ENCODE results near the gene DNAJB11.

DNAJB11 gene

DNA sequence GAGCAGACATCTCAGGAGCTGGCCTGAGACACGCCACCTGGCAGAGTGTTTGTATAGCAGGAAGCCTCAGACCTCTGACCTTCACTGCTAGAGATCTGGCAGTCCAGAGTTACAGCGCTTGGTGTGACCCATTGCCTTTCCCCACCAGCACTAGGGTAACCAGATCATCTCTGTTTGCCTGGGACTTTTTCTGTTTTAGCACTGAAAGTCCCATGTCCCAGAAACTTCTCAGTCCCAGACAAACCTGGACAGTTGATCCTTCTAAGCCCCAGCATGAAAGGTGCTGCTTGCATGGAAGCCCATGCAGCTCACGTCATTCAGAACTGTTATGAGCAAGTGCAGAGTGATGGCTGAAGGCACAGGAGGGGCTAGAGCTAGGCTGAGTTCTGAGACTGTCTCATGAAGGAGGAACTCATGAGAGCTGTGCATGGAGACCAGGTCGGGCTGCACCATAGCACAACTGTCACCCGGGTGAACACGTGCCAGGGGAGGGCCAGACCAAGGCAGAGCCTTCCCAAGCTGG, 24.1 kb downstream of the DNAJB11 start:
- in situ Hi-C loops (cut with MboI; ENCODE audit: low sequenced_read_pairs): no loop called here

- in situ Hi-C loops (cut with MboI; ENCODE audit: low sequenced_read_pairs): no loop called here
Measured at GRCh38 chr3:186596568-186597287, 26.2 kb downstream of the DNAJB11 start.

DNA sequence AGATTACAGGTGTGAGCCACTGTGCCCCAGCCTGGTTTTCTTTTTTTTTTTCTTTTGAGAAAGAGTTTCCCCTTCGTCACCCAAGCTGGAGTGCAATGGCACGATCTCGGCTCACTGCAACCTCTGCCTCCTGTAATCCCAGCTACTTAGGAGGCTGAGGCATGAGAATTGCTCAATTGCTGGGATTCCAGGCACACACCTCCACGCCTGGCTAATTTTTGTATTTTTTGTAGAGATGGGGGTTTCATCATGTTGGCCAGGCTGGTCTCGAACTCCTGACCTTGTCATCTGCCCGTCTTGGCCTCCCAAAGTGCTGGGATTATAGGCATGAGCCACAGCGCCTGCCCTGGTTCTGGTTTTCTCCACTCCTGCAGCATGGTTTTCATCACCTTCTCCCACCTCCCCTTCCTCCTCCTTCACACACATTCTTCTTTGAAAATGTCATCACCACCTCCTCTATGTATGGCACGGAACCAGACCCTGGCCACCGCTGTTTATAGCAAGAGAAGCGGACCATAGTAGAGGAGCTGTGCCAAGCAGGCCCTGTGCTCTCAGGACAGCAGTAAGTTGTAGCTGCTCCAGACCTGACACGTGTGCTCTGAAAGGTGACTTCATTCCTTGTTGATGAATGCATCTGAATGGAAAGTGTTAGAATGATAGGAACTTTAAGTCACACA, 27.7 kb downstream of the DNAJB11 start:
- in situ Hi-C loops (cut with MboI; ENCODE audit: low sequenced_read_pairs): no loop called here

DNA sequence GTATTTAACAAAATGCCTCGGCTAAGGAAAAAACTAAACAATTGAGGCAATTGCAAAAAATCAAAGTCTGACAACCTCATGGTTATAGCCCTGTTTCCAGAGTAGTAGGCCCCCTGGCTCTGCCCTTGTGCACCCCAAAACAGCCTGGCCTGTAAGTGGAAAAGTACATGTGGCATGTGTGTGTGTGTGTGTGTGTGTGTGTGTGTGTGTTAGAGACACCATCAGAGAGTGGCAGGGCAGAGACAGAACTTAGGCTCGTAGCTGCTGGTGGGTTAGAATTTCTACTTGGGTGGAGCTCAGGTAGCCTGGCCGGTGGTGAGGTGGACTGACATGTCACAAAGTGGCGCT, 28.2 kb downstream of the DNAJB11 start:
- in situ Hi-C loops (cut with MboI; ENCODE audit: low sequenced_read_pairs): no loop called here

DNA sequence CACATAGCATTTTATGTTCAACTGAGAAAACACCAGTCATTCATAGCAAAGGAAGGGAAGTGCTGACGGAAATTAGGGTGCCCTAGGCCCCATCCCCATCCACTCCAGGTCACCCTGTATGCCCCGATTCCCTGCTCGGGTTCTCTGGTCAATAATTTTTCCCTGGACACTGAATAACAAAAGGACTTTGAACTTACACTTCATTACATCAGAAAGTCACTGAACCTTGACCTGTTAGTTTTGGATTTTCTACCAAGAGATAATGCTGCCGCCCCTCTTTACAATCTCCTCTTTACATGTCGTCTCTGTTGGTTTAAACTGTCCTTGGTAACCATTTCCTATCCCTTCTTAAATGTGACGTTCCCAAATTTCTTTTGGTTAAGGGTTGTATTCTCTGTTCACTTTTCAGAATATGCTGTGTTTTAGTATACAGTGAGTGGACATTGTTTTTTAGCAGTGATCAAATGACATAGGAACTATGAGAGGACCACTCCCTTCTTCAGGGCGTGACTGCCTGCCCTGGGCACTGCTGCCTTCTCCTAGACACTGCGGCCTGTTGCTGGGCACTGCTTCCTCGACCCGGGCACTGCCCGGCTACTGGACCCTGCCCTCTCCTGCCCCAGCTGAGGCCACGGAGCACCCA, 28.7 kb downstream of the DNAJB11 start:
- in situ Hi-C loops (cut with MboI; ENCODE audit: low sequenced_read_pairs): no loop called here

DNA sequence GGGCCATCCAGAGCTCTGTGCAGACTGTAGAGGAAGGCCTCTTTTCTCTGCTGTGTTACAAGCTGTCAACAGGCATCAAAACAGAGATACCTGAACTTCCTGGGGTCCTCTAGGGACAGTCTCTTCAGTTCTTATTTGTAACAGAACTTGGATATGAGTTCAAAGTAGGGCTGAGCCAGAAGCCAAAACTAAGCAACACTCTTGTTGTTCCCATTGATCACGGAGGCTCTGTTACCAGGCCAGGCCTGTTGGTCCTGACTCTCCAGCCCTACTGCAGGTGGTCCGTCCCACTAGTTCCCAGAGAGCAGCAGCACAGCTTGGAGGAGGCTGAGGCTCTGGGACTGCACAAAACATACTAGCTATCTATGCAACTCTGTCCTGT, 29.3 kb downstream of the DNAJB11 start:
- in situ Hi-C loops (cut with MboI; ENCODE audit: low sequenced_read_pairs): no loop called here

- in situ Hi-C loops (cut with MboI; ENCODE audit: low sequenced_read_pairs): no loop called here
Measured at GRCh38 chr3:186600896-186601295, 30.4 kb downstream of the DNAJB11 start.

DNA sequence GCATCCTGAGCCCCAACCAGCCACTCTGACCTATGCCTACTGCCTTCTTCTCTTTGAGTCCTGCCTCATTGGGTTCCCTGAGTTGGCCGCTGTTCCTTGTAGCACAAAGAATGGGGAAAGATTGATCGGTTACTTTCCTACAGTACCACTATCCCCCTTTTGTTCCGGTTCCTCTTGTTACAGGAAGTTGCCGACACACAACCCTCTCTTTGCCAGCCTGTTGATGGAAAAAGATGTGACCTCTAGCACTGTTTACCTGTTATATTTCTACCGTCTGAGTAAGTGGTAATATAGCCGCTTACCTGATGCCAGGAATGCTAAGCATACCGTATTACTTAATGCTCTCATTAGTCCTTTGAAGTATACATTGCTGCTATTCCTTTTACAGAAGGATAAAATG, 32.6 kb downstream of the DNAJB11 start:
- in situ Hi-C loops (cut with MboI; ENCODE audit: low sequenced_read_pairs): no loop called here

DNA sequence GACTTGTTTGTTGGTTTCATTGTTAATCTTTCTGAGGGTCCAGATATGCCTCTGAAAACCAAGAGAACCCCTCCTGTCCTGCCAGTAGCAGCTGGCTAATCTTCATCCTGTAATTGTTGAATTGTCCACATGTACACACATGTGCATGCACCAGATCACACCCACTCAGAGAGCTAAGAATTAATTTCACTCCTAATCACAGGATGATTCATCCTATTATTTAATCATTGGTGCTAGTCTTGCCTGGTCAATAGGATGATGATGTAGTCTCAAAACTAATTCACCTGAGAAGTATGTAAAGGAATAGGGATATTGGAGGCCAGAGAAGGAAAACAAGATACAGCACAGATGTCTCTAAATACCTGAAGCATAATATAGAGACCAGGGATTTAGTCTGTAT, 34.6 kb downstream of the DNAJB11 start:
- in situ Hi-C loops (cut with MboI; ENCODE audit: low sequenced_read_pairs): no loop called here

GRCh38 chr3:186605561-186606545, 35.3 kb downstream of the DNAJB11 start:
- in situ Hi-C loops (cut with MboI; ENCODE audit: low sequenced_read_pairs): no loop called here

DNA sequence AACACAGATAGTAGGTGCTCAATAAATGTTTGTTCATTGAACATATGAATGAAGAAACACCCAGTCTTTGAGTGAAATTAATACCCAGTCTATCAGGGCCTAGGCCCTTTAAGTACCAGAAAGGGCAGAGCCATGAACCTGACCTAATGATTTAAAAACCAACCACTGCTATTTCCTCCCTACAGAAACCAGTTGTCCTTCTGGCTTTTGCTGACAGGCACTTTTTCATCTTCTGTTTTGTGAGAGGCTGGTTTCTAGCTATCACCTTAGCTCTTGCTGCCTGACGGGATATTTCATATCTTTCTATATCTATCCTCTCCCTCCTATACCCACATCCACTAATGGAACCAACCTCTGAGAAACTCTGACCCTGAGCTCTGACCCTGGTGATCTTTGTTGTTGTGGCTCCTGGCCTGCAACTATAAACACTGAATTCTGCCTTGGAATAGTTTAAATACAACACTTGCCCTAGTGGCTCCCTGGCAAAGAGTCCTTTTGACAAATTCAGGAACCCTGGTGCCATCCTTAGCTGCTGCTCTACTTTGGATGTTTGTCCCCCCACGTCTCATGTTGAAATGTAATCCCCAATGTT, 38.2 kb downstream of the DNAJB11 start:
- in situ Hi-C loops (cut with MboI; ENCODE audit: low sequenced_read_pairs): no loop called here

- in situ Hi-C loops (cut with MboI; ENCODE audit: low sequenced_read_pairs): no loop called here
Measured at GRCh38 chr3:186609247-186609868, 38.8 kb downstream of the DNAJB11 start.

DNA sequence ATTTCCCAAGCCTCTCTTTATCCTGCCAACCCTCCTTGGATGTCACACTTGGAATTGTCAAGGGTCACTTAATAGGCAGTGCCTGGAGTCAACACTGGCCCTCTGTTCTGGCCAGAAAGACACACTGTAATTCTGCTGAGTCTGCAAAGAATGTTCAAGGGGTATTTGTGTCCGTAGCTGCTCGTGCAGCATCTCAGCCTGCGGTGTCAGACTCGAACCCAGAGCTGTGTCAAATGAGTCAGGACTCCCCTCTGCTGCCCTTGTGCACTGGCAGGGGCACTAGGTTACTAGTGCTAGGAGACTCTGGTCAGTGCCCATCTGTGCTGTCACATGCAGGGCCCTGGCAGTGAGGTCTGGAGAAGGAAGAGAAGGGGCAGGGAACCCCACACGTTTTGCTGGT, 41.5 kb downstream of the DNAJB11 start:
- in situ Hi-C loops (cut with MboI; ENCODE audit: low sequenced_read_pairs): no loop called here

- in situ Hi-C loops (cut with MboI; ENCODE audit: low sequenced_read_pairs): no loop called here
Measured at GRCh38 chr3:186612721-186613636, 42.5 kb downstream of the DNAJB11 start, which contains the start of gene AHSG. Gene AHSG (plus strand): TSS chr3:186613060. CDS start chr3:186613142, 82 bp downstream.

- in situ Hi-C loops (cut with MboI; ENCODE audit: low sequenced_read_pairs): no loop called here
Measured at GRCh38 chr3:186613637-186614265, 43.2 kb downstream of the DNAJB11 start.

DNA sequence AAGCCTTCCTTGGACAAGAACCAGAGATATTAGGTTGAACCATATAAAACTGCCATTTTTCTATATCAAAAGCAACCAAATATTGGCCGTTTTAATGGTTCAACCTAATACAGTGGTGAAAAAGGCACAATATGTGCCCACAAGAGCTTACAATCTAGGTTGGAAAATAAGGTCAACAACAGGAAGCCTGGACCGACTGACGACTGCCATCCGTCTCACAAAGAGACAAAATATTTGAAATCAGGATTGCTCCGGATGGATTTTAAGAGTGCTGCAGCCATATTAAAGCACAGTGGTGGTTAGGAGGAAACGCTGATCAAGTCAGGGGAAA, 43.7 kb downstream of the DNAJB11 start:
- in situ Hi-C loops (cut with MboI; ENCODE audit: low sequenced_read_pairs): no loop called here

DNA sequence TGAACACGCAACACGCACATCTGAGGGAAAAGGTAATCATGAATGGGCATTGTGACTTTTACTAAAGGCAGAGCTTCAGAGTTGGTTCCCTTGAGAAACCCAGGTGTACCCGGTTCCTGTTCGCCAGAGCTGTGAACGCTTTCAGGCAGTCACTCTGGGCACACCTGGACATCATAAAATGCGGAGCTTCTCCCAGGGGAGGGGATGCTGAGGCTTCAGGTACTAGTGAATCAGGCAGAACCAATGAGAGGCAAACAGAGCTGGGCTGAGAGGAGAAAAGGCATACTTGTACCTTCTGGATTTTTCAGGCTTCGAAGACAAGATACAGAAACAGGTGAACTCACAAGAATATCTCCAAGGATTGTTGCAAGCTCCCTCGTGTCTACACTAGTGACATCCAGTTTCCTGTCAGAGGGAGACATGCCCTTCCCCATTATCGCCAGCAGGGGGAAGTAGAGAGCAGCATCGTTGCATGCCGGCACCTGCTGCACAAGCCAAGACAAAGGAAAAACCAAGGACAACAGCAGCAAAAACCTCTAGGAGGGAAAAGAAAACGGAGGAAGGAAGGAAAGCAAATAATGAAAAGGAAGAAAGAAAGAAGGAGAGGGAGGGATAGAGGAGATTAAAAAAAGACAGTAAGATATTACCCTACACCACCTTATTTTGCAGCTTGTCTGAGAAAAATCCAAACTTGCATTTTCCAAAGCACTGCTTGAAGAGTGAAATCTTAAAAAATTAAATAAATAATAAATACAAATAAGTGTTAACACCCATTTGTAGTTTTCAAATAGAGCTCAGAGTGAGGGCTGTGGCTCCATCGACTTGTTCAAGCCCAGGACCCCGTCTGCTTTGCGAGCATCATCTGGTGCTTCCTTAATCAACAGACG, 44.3 kb downstream of the DNAJB11 start:
- in situ Hi-C loops (cut with MboI; ENCODE audit: low sequenced_read_pairs): no loop called here

DNA sequence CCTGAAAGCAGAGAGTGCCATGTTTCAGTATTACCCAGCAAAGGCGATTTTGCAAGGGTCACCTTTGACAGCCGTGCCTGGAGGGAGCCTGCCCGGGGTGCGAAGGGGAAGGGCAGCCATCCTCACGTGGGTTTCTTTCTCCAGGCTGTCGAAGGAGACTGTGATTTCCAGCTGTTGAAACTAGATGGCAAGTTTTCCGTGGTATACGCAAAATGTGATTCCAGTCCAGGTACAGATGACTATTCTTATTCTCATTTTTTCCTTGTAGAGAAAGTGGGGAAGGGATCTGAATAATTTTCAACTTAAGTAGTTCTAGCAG, 45.7 kb downstream of the DNAJB11 start:
- in situ Hi-C loops (cut with MboI; ENCODE audit: low sequenced_read_pairs): no loop called here
